22Rv1 (cell line): ENCODE results near the gene FKBP5.

Experiments
- CTCF ChIP-seq: fragments of 450-650 bp; IDR thresholded peaks from 2 replicates; pipeline ENCODE4 v1.5.1; 2017; ENCODE audit warnings: mild to moderate bottlenecking
- ZFX ChIP-seq: fragments of 450-650 bp; IDR thresholded peaks from 2 replicates; pipeline ENCODE4 v1.6.1; 2017; ENCODE audit warnings: antibody characterized with exemption, borderline replicate concordance

- TF ChIP-seq ZFX, result no peak
- TF ChIP-seq CTCF, result no peak
These were observed 86.4 kb downstream of the FKBP5 start for GRCh38 chr6:35602133-35602946.
